LNCaP clone FGC (cell line): ENCODE data around the gene TRAP1.

Experiments used
- DNase-seq: peaks from one replicate; pipeline ENCODE4 v3.0.0-alpha.2; 2011; ENCODE audit warnings: low read depth
- H3K4me3 ChIP-seq: 2 replicates; pipeline ENCODE4 v1.5.1; 2011; ENCODE audit warnings: mild to moderate bottlenecking, low read depth, low read length, control low read depth
- TF ChIP-seq, protein P1 (sequence below): IDR thresholded peaks from 2 replicates; pipeline ENCODE4 v1.5.1; 2012; ENCODE audit warnings: mild to moderate bottlenecking; ENCODE audit not compliant: control insufficient read depth, insufficient read depth; ENCODE audit errors: extremely low read depth

Gene TRAP1

DNA sequence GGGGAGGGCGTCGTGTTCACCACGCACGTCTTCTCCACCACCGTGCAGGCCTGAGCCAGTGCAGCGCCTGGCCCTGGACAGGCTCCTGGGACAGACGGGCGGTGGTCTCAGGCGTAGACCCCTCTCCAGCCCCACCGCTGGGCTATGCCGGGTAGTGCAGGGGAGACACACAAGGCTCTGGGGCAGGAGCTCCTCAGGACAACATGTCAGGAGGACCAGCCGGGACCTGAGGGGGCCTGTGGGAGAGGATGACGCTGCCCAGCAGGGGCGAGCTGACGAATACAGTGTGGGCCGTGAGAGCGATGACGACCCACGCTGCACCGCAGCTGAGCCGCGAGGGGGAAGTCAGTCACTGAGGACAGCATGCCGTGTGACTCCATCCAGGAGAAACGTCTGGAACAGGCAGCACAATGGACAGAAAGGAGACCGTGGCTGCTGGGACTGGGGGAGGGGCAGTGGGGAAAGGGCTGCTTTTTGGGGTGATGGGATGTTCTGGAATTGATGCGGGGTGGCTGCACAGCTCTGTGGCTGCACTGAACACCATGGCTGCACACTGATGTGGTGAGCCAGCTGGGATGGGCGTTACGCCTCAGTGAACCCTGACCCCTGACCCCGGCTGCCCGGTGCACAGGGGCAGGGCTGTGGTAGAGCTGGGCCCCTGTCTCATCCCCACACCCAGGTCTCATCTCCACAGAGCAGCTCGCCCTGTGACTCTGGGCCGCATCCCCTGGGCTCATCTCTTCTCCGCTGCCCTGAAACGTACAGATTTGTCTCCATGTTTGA, 42.6 kb downstream of the TRAP1 start:
- DNase-seq: no peak
- no peak overlapping the region for H3K4me3 ChIP-seq
- TF ChIP-seq, protein P1, sequence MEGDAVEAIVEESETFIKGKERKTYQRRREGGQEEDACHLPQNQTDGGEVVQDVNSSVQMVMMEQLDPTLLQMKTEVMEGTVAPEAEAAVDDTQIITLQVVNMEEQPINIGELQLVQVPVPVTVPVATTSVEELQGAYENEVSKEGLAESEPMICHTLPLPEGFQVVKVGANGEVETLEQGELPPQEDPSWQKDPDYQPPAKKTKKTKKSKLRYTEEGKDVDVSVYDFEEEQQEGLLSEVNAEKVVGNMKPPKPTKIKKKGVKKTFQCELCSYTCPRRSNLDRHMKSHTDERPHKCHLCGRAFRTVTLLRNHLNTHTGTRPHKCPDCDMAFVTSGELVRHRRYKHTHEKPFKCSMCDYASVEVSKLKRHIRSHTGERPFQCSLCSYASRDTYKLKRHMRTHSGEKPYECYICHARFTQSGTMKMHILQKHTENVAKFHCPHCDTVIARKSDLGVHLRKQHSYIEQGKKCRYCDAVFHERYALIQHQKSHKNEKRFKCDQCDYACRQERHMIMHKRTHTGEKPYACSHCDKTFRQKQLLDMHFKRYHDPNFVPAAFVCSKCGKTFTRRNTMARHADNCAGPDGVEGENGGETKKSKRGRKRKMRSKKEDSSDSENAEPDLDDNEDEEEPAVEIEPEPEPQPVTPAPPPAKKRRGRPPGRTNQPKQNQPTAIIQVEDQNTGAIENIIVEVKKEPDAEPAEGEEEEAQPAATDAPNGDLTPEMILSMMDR: no peak

- TF ChIP-seq, protein P1: no peak
- no peak overlapping the region for H3K4me3 ChIP-seq
- DNase-seq: no peak
These were observed 43.5 kb downstream of the TRAP1 start for GRCh38 chr16:3673676-3674377.

DNA sequence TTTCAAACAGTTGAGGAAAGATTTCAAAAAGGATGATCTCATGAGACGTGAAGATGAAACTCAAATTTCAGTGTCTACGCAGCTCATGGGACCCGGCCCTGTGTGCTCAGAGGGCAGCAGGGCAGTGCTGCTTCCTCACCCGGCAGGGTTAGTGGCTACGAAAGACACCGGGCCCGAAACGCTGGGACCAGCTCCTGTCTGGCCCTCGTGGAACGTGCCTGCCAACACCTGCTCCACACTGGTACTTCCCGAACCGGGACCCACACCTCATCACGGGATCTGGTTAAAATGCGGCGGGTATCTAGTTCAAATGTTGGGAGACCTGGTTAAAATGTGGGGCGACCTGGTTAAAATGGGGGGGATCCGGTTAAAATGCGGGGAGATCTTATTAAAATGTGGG, 44.1 kb downstream of the TRAP1 start:
- H3K4me3 ChIP-seq: no peak overlapping the region
- TF ChIP-seq, protein P1: no peak
- no peak for DNase-seq

- H3K4me3 ChIP-seq: no peak overlapping the region
- no peak for DNase-seq
- TF ChIP-seq, protein P1: no peak
These were observed 44.7 kb downstream of the TRAP1 start for GRCh38 chr16:3672571-3673041.

DNA sequence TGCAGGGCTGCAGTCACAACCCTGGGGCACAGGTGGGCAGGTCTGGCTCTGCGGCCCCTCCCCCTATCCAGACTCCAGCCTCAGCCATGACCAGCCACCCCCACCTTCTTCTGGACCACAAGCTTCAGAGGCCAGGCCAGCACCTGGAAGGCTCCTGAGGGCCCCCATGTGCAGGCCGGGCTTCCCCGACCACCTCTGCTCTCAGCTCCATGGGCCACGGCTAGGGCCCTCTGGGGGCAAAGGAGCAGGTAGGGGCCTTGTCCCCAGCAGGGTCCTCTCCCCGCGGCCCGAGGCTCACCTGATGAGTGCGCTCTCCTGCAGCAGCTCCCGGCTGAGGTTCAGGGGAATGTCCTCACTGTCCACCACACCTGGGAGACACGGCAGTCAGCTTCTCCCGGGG, 45.9 kb downstream of the TRAP1 start:
- DNase-seq: no peak
- TF ChIP-seq, protein P1: no peak
- no peak overlapping the region for H3K4me3 ChIP-seq

DNA sequence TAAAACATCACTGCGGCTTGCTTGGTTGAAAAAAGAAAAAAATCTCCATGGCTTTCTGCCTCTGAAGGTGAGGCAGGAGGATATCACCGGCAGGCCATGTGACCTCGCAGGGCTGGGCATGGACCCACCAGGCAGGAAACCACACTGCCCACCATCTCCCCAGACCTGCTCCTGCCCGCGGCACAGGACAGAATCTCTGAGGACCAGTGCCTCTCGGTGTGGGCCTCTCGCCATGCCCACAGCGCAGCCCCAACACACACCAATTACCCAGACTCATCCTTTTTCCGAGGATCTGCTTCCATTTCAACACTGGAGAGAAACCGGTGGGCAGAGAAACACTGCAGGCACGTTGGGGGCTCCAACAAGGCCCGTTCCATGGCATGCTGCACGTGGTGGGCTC, 46.6 kb downstream of the TRAP1 start:
- no peak for DNase-seq
- TF ChIP-seq, protein P1: no peak
- no peak overlapping the region for H3K4me3 ChIP-seq
